HG02798 (cell line): ENCODE measurements around the gene FAM240B.

Source experiments
- ATAC-seq: cut with Tn5 transposase; IDR thresholded peaks from one replicate; pipeline ENCODE4 v1.9.1; 2021; ENCODE audit warnings: mild to moderate bottlenecking; ENCODE audit not compliant: unreplicated experiment, poor library complexity

The FAM240B gene

GRCh38 chr9:38720083-38720745 lies at the start of gene FAM240B:
Gene FAM240B (minus strand): TSS chr9:38720133. CDS start chr9:38703999, 16,134 bp downstream.
- ATAC-seq, result no peak

- ATAC-seq, result no peak
These were observed 48.4 kb upstream of the FAM240B start for GRCh38 chr9:38768351-38768761.

- ATAC-seq, result no peak
These were observed 45.2 kb upstream of the FAM240B start for GRCh38 chr9:38765101-38765500.

- no peak for ATAC-seq
These were observed 42.1 kb upstream of the FAM240B start for GRCh38 chr9:38761999-38762398.

GRCh38 chr9:38761339-38761738 lies 41.4 kb upstream of the FAM240B start:
- no peak for ATAC-seq

- ATAC-seq, result no peak
These were observed 36.8 kb upstream of the FAM240B start for GRCh38 chr9:38756702-38757101.

- ATAC-seq, result no peak
These were observed 28.0 kb upstream of the FAM240B start for GRCh38 chr9:38747941-38748340.

- no peak for ATAC-seq
These were observed 27.1 kb upstream of the FAM240B start for GRCh38 chr9:38747067-38747466.

- ATAC-seq, result no peak
These were observed 26.4 kb upstream of the FAM240B start for GRCh38 chr9:38746303-38746702.

GRCh38 chr9:38744484-38744883 lies 24.6 kb upstream of the FAM240B start:
- no peak for ATAC-seq

- no peak for ATAC-seq
These were observed 17.3 kb upstream of the FAM240B start for GRCh38 chr9:38737246-38737645.

- no peak for ATAC-seq
These were observed 14.9 kb upstream of the FAM240B start for GRCh38 chr9:38734831-38735230.

- no peak for ATAC-seq
These were observed 13.6 kb upstream of the FAM240B start for GRCh38 chr9:38733503-38733902.

GRCh38 chr9:38732885-38733284 lies 13.0 kb upstream of the FAM240B start:
- ATAC-seq, result no peak

GRCh38 chr9:38727497-38728001 lies 7.6 kb upstream of the FAM240B start:
- no peak for ATAC-seq

- no peak for ATAC-seq
These were observed 4.8 kb upstream of the FAM240B start for GRCh38 chr9:38724754-38725153.

- ATAC-seq, result no peak
These were observed 1.8 kb downstream of the FAM240B start for GRCh38 chr9:38718148-38718547.

GRCh38 chr9:38715684-38716083 lies 4.2 kb downstream of the FAM240B start:
- ATAC-seq, result no peak

GRCh38 chr9:38713426-38713825 lies 6.5 kb downstream of the FAM240B start:
- no peak for ATAC-seq

- ATAC-seq, result no peak
These were observed 11.2 kb downstream of the FAM240B start for GRCh38 chr9:38708759-38709158.

- peak; percentile 57 for ATAC-seq
These were observed 11.9 kb downstream of the FAM240B start for GRCh38 chr9:38707885-38708637.

- no peak for ATAC-seq
These were observed 13.4 kb downstream of the FAM240B start for GRCh38 chr9:38706493-38706892.
